Renal cortical epithelial cell (primary cell): ENCODE measurements around the gene SOWAHD. TPM values are rescaled to one million over a fixed set of nuclear protein-coding genes. Genes with fewer than 3 reads are reported as not detected.
"Not testable (repeated sequence)": the region's sequence is repeated elsewhere in the genome, so short reads cannot be mapped to it uniquely, and the experiment has no call there.

Experiments used
- DNase-seq: peaks from one replicate; pipeline ENCODE4 v3.0.0-alpha.2; 2011; ENCODE audit warnings: low read depth
- total RNA-seq: library from RNA; depleted of rRNA; stranded (reverse); fragments of >200 nt; gene quantifications from 2 replicates; pipeline ENCODE4 v1.2.3, GENCODE V29; 2014

Gene SOWAHD, protein sequence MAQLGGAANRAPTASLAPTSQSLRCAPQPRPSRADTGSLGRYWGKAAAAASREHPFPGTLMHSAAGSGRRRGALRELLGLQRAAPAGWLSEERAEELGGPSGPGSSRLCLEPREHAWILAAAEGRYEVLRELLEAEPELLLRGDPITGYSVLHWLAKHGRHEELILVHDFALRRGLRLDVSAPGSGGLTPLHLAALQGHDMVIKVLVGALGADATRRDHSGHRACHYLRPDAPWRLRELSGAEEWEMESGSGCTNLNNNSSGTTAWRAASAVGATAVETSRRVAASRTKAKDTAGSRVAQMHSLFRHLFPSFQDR
- total RNA-seq = 0.35 and 0.99 TPM in 2 replicates

- DNase-seq = no peak
These were observed at the start of gene SOWAHD for GRCh38 chrX:119757979-119758730. SOWAHD (plus strand) TSS chrX:119758588; CDS start chrX:119758668, 80 bp downstream.

- DNase-seq = no peak
These were observed 49.5 kb upstream of the SOWAHD start for GRCh38 chrX:119708936-119709335.

DNA sequence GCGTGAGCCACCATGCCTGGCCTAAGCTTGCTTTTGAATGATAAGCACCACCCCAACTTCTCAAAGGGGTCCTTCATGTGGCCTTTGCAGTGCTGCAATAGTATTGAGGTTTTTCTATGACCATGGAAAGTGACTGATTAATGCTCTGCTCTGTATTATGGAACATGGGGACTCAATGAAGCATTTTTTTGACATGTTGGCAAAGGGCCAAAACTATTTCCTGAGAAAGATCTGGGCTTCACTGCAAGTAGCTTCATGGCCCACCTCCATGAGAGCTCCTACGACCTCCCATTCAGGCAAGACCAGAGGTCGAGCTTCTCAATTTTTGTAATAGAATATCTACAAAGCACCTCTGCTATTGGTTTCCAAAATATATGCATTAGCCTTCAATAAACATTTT lies 48.8 kb upstream of the SOWAHD start:
- no peak for DNase-seq

DNA sequence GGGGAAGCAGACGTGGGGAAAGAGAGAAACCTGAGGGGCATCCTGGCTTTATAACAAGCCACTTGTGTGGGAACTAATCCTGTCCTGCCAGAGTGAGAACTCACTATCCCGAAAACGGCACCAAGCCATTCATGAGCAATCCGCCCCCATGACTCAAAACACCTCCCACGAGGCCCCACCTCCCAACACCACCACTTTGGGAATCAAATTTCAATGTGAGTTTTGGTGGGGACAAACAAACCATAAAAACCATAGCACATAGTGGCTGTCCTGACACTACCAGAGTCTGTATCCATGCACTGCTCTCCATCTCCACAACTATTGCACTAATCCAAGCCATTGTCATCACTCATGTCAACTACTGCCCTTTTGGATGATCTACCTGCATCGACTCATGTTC lies 36.9 kb upstream of the SOWAHD start:
- DNase-seq = no peak

- DNase-seq = no peak
These were observed 36.5 kb upstream of the SOWAHD start for GRCh38 chrX:119721926-119722325.

GRCh38 chrX:119726900-119727555 lies 31.4 kb upstream of the SOWAHD start:
- DNase-seq = no peak

DNA sequence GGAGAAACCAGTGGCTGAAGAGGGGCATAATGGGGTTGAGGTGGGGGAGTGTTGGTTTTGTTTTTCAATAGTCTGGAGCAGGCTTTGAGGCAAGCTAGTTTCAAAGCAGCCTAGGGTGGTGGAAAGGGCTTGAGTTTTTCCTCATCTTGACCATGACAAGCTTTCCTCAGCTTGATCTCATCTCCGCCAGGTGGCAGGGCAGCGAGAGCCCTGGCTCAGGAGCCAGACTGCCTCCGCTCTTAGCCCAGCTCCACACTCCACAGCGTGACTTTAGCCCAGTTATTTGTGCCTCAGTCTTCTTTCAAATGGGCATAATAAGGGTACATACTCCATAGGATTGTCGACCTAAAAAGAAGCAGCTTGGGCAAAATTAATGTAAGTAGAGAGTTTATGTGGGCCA lies 29.9 kb upstream of the SOWAHD start:
- no peak for DNase-seq

- peak; percentile 62 for DNase-seq
These were observed 28.8 kb upstream of the SOWAHD start for GRCh38 chrX:119729408-119730201.

DNA sequence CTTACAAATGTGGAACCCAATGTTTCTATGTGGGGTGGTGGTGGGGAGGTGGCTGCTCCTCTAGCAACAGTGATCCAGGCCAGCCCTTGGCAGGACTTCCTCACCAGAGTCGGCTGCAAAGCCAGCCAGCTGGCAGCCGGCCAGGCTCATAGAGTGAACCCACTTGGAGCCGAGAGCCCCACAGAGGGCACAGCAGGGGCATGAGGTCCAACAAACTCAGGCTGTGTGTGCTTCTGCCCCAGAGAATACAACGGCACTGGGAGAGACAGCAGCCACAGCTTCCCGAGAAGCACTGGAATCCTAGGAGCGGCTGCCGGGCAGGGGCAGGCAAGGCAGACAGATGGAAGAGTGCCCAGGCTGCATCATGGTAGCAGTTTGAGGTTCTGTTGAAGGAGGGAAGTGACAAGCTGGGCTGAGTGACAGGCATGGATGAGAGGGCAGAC lies 23.5 kb upstream of the SOWAHD start:
- DNase-seq = no peak

DNA sequence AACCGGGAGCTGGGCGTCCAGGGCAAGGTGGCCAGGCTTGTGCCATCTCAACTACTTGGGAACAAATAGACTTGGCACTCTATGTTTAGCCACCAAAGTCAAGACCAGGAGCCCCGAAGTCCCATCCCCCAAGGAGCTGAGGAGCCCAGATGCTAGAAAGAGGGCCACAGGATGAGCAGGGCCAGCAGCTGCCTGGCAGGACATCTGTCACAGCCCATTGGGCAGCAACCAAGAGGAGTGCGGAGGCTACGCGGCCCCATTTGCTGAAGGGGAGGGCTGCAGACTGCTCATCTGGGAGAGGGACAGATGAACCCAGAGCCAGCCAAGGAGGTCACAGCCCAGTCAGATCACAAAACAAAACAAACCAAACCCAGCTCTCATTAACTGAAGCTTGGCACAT lies 22.9 kb upstream of the SOWAHD start:
- no peak for DNase-seq

DNA sequence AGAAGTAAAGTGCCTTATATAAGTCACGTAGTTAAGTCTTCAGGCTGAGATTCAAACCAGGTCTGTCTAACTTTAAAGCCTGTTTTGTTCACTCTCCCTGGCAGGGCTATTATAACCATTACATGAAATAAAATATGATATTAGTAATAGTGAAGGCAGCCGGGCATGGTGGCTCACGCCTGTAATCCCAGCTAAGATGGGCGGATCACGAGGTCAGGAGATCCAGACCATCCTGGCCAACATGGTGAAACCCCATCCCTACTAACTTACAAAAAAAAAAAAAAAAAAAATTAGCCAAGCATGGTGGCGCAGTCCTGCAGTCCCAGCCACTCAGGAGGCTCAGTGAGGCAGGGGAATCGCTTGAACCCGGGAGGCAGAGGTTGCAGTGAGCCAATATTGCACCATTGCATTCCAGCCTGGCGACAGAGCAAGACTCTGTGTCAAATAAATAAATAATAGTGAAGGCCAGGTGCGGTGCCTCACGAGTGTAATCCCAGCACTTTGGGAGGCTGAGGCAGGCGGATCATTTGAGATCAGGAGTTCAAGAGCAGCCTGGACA lies 22.1 kb upstream of the SOWAHD start:
- peak; percentile 7 for DNase-seq

DNA sequence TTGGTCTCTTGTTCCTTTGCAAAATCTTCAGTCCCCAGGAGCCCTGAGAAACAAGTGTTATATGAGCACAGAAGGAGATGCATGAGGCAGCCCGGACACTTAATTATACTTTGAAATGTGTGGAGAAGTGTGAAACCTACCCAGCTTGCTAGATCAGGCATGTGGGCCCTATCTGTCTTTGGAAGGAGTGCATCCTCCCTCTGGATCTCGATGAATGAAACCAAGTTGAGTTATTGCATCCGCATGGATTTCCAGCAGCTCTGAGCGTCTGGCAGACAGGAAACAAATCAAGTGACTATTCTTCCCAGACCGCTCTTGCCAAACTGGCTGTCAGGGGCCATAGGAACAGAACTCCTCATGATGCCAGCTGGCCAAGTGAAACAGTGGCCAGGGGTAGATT lies 19.6 kb upstream of the SOWAHD start:
- no peak for DNase-seq

GRCh38 chrX:119745283-119745848 lies 13.0 kb upstream of the SOWAHD start:
- no peak for DNase-seq

DNA sequence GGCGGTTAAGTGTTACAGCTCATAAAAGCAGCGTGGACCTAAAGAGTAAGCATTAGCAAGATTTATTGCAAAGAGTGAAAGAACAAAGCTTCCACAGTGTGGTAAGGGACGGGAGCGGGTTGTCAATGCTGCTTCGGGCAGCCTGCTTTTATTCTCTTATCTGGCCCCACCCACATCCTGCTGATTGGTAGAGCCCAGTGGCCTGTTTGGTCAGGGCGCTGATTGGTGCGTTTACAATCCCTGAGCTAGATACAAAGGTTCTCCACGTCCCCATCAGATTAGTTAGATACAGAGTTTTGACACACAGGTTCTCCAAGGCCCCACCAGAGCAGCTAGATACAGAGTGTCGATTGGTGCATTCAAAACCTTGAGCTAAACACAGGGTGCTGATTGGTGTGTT lies 8.3 kb upstream of the SOWAHD start:
- DNase-seq = not testable (repeated sequence)

DNA sequence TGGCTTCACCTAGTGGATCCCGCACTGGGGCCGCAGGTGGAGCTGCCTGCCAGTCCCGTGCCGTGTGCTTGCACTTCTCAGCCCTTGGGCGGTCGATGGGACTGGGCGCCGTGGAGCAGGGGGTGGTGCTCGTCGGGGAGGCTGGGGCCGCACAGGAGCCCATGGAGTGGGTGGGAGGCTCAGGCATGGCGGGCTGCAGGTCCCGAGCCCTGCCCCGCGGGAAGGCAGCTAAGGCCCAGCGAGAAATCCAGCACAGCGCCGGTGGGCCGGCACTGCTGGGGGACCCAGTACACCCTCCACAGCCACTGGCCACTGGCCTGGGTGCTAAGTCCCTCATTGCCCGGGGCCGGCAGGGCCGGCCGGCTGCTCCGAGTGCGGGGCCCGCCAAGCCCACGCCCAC lies 7.6 kb upstream of the SOWAHD start:
- not testable (repeated sequence) for DNase-seq

DNA sequence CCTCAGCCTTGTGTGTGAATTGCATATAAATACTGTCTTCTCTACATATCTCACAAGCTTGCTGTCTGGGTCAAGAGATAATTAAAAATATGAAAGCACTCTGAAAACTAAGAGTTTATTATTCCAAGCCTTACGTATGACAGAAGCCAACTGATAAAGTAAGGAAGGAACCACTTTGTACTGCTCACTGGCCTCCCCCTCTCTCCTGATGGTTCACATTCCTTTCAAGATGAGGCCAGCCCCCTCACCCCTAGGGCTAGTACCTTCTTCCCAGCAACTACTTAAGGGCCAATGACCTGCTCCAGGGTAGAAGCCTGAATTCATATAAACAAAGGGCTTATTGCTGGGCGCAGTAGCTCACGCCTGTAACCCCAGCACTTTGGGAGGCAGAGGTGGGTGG lies 5.4 kb upstream of the SOWAHD start:
- DNase-seq = no peak

GRCh38 chrX:119753639-119754257 lies 4.6 kb upstream of the SOWAHD start:
- DNase-seq = peak; percentile 56

DNA sequence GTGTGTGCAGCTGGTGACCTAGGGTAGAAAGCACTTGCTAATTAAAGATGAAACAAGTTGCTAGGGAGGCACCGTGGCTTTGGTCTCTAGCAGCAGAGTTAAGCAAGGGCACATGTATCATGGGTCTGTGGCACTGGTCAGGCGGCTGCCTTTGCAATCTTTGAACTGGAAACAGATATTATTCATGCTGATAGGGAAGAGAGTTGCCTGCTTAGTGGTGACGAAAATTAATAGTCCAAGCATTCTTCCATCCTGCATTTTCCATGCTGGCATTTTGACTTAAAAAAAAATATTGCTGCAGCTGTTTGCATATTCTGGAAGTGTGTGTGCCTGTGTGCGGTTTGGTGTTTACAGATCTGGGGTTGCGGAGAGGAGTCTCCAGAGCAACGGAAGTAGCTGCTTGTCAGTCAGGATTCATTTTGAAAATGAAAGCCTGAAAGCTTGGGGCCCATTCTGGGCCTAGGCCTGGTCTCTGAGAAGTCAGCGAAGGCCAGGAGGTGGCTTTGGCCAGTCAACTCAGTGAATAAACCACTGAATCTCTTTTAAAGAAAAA lies 2.3 kb upstream of the SOWAHD start:
- no peak for DNase-seq

DNA sequence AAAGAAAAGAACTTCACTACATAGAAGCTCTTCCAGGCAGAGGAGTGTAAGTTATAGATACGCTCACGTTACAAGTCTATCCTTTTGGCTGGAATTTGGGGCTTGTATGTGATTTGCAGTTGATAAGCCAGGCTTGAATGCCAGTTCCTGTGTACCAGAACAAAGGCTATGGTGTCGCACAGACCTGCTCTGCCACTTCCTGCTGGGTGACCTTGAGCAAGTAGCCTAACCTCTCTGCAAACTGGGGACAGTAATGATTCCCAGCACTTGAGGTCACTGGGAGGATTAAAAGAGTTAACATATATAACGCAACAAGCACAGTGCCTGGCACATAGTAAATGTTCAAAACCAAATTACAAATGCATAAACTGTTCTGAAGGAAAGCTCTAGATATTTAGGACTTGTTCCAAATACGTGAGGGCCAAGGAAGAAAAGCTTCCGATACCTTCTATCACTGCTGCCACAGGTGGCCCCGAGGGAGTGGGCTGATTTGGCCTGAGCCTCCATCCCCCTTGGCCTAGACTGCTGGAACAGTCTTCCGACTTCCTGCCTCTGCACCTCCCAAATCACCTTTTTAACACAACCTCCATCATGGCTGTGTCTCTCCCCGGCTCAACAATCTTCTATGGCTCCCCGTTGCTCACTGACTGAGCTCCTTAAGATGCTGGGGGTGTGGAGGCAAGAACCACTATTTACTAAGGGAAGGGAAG lies 1.3 kb upstream of the SOWAHD start:
- no peak for DNase-seq

- no peak for DNase-seq
These were observed 776 bp upstream of the SOWAHD start for GRCh38 chrX:119757646-119757978.
